Parathyroid adenoma (tissue), 2 donors: ENCODE measurements around the gene CORIN.

ENCODE experiments used
- H2AFZ ChIP-seq: fragments of 300-600 bp; sonication (generic); one replicate; pipeline ENCODE4 v1.7.0; 2017; ENCODE audit warnings: antibody characterized with exemption, mild to moderate bottlenecking
- H3K27ac ChIP-seq: fragments of 300-600 bp; sonication (generic); one replicate; pipeline ENCODE4 v1.7.0; 2017
- H3K27me3 ChIP-seq: fragments of 300-600 bp; sonication (generic); one replicate; pipeline ENCODE4 v1.7.0; 2017; ENCODE audit warnings: low read length; ENCODE audit not compliant: control insufficient read depth, insufficient read depth
- H3K36me3 ChIP-seq: fragments of 300-600 bp; sonication (generic); one replicate; pipeline ENCODE4 v1.7.0; 2017; ENCODE audit warnings: low read length; ENCODE audit not compliant: control insufficient read depth, insufficient read depth
- H3K4me1 ChIP-seq: fragments of 300-600 bp; sonication (generic); one replicate; pipeline ENCODE4 v1.7.0; 2017; ENCODE audit warnings: control low read depth
- H3K4me2 ChIP-seq: fragments of 300-600 bp; sonication (generic); one replicate; pipeline ENCODE4 v1.7.0; 2017; ENCODE audit warnings: low read length
- H3K4me3 ChIP-seq: fragments of 300-600 bp; sonication (generic); one replicate; pipeline ENCODE4 v1.7.0; 2017; ENCODE audit warnings: low read depth, low read length
- H3K79me2 ChIP-seq: fragments of 300-600 bp; sonication (generic); one replicate; pipeline ENCODE4 v1.7.0; 2017; ENCODE audit warnings: control low read depth
- H3K9ac ChIP-seq: fragments of 300-600 bp; sonication (generic); one replicate; pipeline ENCODE4 v1.7.0; 2017; ENCODE audit warnings: mild to moderate bottlenecking
- H3K9me3 ChIP-seq: fragments of 300-600 bp; sonication (generic); one replicate; pipeline ENCODE4 v1.7.0; 2017; ENCODE audit warnings: low read length; ENCODE audit not compliant: control insufficient read depth
- CTCF ChIP-seq: fragments of 300-600 bp; sonication (generic); IDR thresholded peaks from one replicate; pipeline ENCODE4 v1.7.0; 2017; ENCODE audit warnings: antibody characterized with exemption, mild to moderate bottlenecking
- donor health status: primary hyperparathyroidism.

Gene CORIN

GRCh38 chr4:47804598-47804997 lies 33.3 kb downstream of the CORIN start:
- no peak for TF ChIP-seq CTCF
- Histone ChIP-seq H3K27me3 (no peaks in the 10 kb centered on the region), H3K36me3 (no peaks in the 10 kb centered on the region)

GRCh38 chr4:47801481-47802002 lies 36.3 kb downstream of the CORIN start:
- no peaks in the 10 kb centered on the region for H3K4me1 ChIP-seq
- no peak for TF ChIP-seq CTCF
- H3K9ac ChIP-seq = no peak overlapping the region
- no peaks in the 10 kb centered on the region for H3K36me3 ChIP-seq
- no peaks in the 10 kb centered on the region for H3K27me3 ChIP-seq
- no peak overlapping the region for H3K4me3 ChIP-seq
- no peak overlapping the region for H3K4me2 ChIP-seq
- no peak overlapping the region for H2AFZ ChIP-seq
- H3K79me2 ChIP-seq = no peaks in the 10 kb centered on the region
- no peak overlapping the region for H3K27ac ChIP-seq
- no peaks in the 10 kb centered on the region for H3K9me3 ChIP-seq

More at GRCh38 chr4:47804598-47804997, 33.3 kb downstream of the CORIN start:
- Histone ChIP-seq H2AFZ (no peak overlapping the region), H3K27ac (no peak overlapping the region), H3K4me2 (no peak overlapping the region), H3K9ac (no peak overlapping the region), H3K4me1 (no peaks in the 10 kb centered on the region), H3K79me2 (no peaks in the 10 kb centered on the region), H3K4me3 (no peak overlapping the region), H3K9me3 (no peaks in the 10 kb centered on the region)

GRCh38 chr4:47798165-47798564 lies 39.7 kb downstream of the CORIN start:
- H3K9ac ChIP-seq = no peak overlapping the region
- H2AFZ ChIP-seq = no peak overlapping the region
- no peaks in the 10 kb centered on the region for H3K79me2 ChIP-seq
- no peaks in the 10 kb centered on the region for H3K4me1 ChIP-seq
- no peak overlapping the region for H3K27ac ChIP-seq
- H3K27me3 ChIP-seq = no peaks in the 10 kb centered on the region
- H3K36me3 ChIP-seq = no peaks in the 10 kb centered on the region
- H3K4me2 ChIP-seq = no peak overlapping the region
- H3K4me3 ChIP-seq = no peak overlapping the region
- no peak for TF ChIP-seq CTCF
- H3K9me3 ChIP-seq = no peaks in the 10 kb centered on the region

GRCh38 chr4:47791965-47792364 lies 45.9 kb downstream of the CORIN start:
- Histone ChIP-seq H3K27ac (no peak overlapping the region), H3K79me2 (no peaks in the 10 kb centered on the region), H2AFZ (no peak overlapping the region), H3K4me3 (no peak overlapping the region), H3K9ac (no peak overlapping the region), H3K9me3 (no peaks in the 10 kb centered on the region), H3K27me3 (no peaks in the 10 kb centered on the region), H3K4me2 (no peak overlapping the region), H3K4me1 (no peaks in the 10 kb centered on the region), H3K36me3 (no peaks in the 10 kb centered on the region)
- TF ChIP-seq CTCF = no peak

GRCh38 chr4:47790105-47790504 lies 47.8 kb downstream of the CORIN start:
- H3K9ac ChIP-seq = no peak overlapping the region
- no peak overlapping the region for H3K4me3 ChIP-seq
- H3K36me3 ChIP-seq = no peaks in the 10 kb centered on the region
- H3K4me1 ChIP-seq = no peaks in the 10 kb centered on the region
- H3K79me2 ChIP-seq = no peaks in the 10 kb centered on the region
- H3K9me3 ChIP-seq = no peaks in the 10 kb centered on the region
- no peaks in the 10 kb centered on the region for H3K27me3 ChIP-seq
- no peak overlapping the region for H3K27ac ChIP-seq
- no peak overlapping the region for H2AFZ ChIP-seq
- no peak for TF ChIP-seq CTCF
- H3K4me2 ChIP-seq = no peak overlapping the region
